Measurements from ENCODE around the gene ZDHHC19.
A peak's percentile ranks its signal among the peaks of the same experiment; 100 is the strongest.

The ZDHHC19 gene

GRCh38 chr3:196179380-196180308 lies 31.6 kb downstream of the ZDHHC19 start:
- peak overlapping the region; percentile 74 for H2AFZ ChIP-seq (ENCODE audit: low read depth, low read length)
- DNase-seq: peak; percentile 87

GRCh38 chr3:196178993-196179379 lies 32.2 kb downstream of the ZDHHC19 start:
- H3K9ac ChIP-seq (ENCODE audit: low read depth, low read length): peak overlapping the region; percentile 53
- no peak for TF ChIP-seq CTCF (IDR thresholded peaks at IDR 0.05; ENCODE audit: borderline replicate concordance, extremely low read depth, low read length, poor library complexity, severe bottlenecking)
- no peak for TF ChIP-seq EZH2 (IDR thresholded peaks at IDR 0.05; ENCODE audit: borderline replicate concordance, low read depth, low read length, severe bottlenecking)
- peak overlapping the region; percentile 98 for H3K27ac ChIP-seq (ENCODE audit: low read length)
- H3K4me1 ChIP-seq (ENCODE audit: insufficient read depth, low read length): peaks cover 59% of the 10 kb centered on the region
- no peak for DNase-seq
- H3K27me3 ChIP-seq (ENCODE audit: insufficient read depth, low read length, poor library complexity): no peaks in the 10 kb centered on the region
- H3K36me3 ChIP-seq (ENCODE audit: insufficient read depth, low read length): no peaks in the 10 kb centered on the region
- H3K4me2 ChIP-seq (ENCODE audit: insufficient read depth, low read length): peak overlapping the region; percentile 53
- H3K79me2 ChIP-seq (ENCODE audit: insufficient read depth, low read length): no peaks in the 10 kb centered on the region
- H4K20me1 ChIP-seq (ENCODE audit: insufficient read depth, low read length): no peaks in the 10 kb centered on the region
- H3K9me3 ChIP-seq (ENCODE audit: insufficient read depth, low read length, severe bottlenecking): no peaks in the 10 kb centered on the region
- no peak for ATAC-seq (ENCODE audit: insufficient read depth, low read depth)
- H3K4me3 ChIP-seq (ENCODE audit: low read depth in 1 of 2, low read length in 2 of 2): peak overlapping the region in 1 of 2 experiments; percentile 38; a peak in 1 of 4 replicates
- H2AFZ ChIP-seq (ENCODE audit: low read depth, low read length): peak overlapping the region; percentile 74

More at GRCh38 chr3:196179380-196180308, 31.6 kb downstream of the ZDHHC19 start:
- peak overlapping the region; percentile 53 for H3K9ac ChIP-seq (ENCODE audit: low read depth, low read length)
- H3K4me1 ChIP-seq (ENCODE audit: insufficient read depth, low read length): peaks cover 62% of the 10 kb centered on the region
- H3K36me3 ChIP-seq (ENCODE audit: insufficient read depth, low read length): no peaks in the 10 kb centered on the region
- H3K9me3 ChIP-seq (ENCODE audit: insufficient read depth, low read length, severe bottlenecking): no peaks in the 10 kb centered on the region
- H3K27ac ChIP-seq (ENCODE audit: low read length): peak overlapping the region; percentile 98
- peak; percentile 66 for ATAC-seq (ENCODE audit: insufficient read depth, low read depth)
- peak overlapping the region in 1 of 2 experiments; percentile 38; a peak in 1 of 4 replicates for H3K4me3 ChIP-seq (ENCODE audit: low read depth in 1 of 2, low read length in 2 of 2)
- TF ChIP-seq EZH2 (IDR thresholded peaks at IDR 0.05; ENCODE audit: borderline replicate concordance, low read depth, low read length, severe bottlenecking) (no peak), CTCF (IDR thresholded peaks at IDR 0.05; ENCODE audit: borderline replicate concordance, extremely low read depth, low read length, poor library complexity, severe bottlenecking) (peak; percentile 64)
- H3K27me3 ChIP-seq (ENCODE audit: insufficient read depth, low read length, poor library complexity): no peaks in the 10 kb centered on the region
- no peaks in the 10 kb centered on the region for H3K79me2 ChIP-seq (ENCODE audit: insufficient read depth, low read length)
- peak overlapping the region; percentile 53 for H3K4me2 ChIP-seq (ENCODE audit: insufficient read depth, low read length)
- H4K20me1 ChIP-seq (ENCODE audit: insufficient read depth, low read length): no peaks in the 10 kb centered on the region

GRCh38 chr3:196177967-196178366 lies 33.2 kb downstream of the ZDHHC19 start:
- Histone ChIP-seq H3K4me2 (ENCODE audit: insufficient read depth, low read length) (no peak overlapping the region), H3K9ac (ENCODE audit: low read depth, low read length) (no peak overlapping the region), H3K79me2 (ENCODE audit: insufficient read depth, low read length) (no peaks in the 10 kb centered on the region), H3K27me3 (ENCODE audit: insufficient read depth, low read length, poor library complexity) (no peaks in the 10 kb centered on the region), H3K27ac (ENCODE audit: low read length) (no peak overlapping the region; the same call in 1 of the 2 replicates), H3K4me3 (ENCODE audit: low read depth in 1 of 2, low read length in 2 of 2) (no peak overlapping the region), H4K20me1 (ENCODE audit: insufficient read depth, low read length) (no peaks in the 10 kb centered on the region), H3K36me3 (ENCODE audit: insufficient read depth, low read length) (no peaks in the 10 kb centered on the region), H2AFZ (ENCODE audit: low read depth, low read length) (no peak overlapping the region), H3K4me1 (ENCODE audit: insufficient read depth, low read length) (peaks cover 49% of the 10 kb centered on the region), H3K9me3 (ENCODE audit: insufficient read depth, low read length, severe bottlenecking) (no peaks in the 10 kb centered on the region)
- ATAC-seq (ENCODE audit: insufficient read depth, low read depth) (no peak), DNase-seq (no peak)
- no peak for TF ChIP-seq EZH2 (IDR thresholded peaks at IDR 0.05; ENCODE audit: borderline replicate concordance, low read depth, low read length, severe bottlenecking)
- no peak for TF ChIP-seq CTCF (IDR thresholded peaks at IDR 0.05; ENCODE audit: borderline replicate concordance, extremely low read depth, low read length, poor library complexity, severe bottlenecking)

All from DND-41 (cell line).